Measurements from ENCODE around the gene RASL12.
A peak's percentile ranks its signal among the peaks of the same experiment; 100 is the strongest.
"Not testable (repeated sequence)": the region's sequence is repeated elsewhere in the genome, so short reads cannot be mapped to it uniquely, and the experiment has no call there.

RASL12 gene

GRCh38 chr15:65020419-65020818, 47.4 kb downstream of the RASL12 start:
- H3K4me3 ChIP-seq (replicated peaks; ENCODE audit: insufficient read depth, low read length) = no peak overlapping the region
- TF ChIP-seq REST (IDR thresholded peaks at IDR 0.05; ENCODE audit: insufficient replicate concordance, low read depth) (no peak), POLR2AphosphoS5 (IDR thresholded peaks at IDR 0.05; ENCODE audit: low read depth) (no peak), GABPA (IDR thresholded peaks at IDR 0.05; ENCODE audit: low read depth) (no peak), SPI1 (IDR thresholded peaks at IDR 0.05; ENCODE audit: borderline replicate concordance, low read depth) (no peak)
- TF ChIP-seq, protein P1, sequence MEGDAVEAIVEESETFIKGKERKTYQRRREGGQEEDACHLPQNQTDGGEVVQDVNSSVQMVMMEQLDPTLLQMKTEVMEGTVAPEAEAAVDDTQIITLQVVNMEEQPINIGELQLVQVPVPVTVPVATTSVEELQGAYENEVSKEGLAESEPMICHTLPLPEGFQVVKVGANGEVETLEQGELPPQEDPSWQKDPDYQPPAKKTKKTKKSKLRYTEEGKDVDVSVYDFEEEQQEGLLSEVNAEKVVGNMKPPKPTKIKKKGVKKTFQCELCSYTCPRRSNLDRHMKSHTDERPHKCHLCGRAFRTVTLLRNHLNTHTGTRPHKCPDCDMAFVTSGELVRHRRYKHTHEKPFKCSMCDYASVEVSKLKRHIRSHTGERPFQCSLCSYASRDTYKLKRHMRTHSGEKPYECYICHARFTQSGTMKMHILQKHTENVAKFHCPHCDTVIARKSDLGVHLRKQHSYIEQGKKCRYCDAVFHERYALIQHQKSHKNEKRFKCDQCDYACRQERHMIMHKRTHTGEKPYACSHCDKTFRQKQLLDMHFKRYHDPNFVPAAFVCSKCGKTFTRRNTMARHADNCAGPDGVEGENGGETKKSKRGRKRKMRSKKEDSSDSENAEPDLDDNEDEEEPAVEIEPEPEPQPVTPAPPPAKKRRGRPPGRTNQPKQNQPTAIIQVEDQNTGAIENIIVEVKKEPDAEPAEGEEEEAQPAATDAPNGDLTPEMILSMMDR (IDR thresholded peaks at IDR 0.05; ENCODE audit: insufficient read depth, low read length) = no peak
- no peak for DNase-seq (ENCODE audit: low read depth in 1 of 2, low spot score in 1 of 2)
- H3K27me3 ChIP-seq (ENCODE audit: insufficient read depth, poor library complexity, severe bottlenecking) = no peaks in the 10 kb centered on the region
- H3K27ac ChIP-seq (replicated peaks) = no peak overlapping the region

DNA sequence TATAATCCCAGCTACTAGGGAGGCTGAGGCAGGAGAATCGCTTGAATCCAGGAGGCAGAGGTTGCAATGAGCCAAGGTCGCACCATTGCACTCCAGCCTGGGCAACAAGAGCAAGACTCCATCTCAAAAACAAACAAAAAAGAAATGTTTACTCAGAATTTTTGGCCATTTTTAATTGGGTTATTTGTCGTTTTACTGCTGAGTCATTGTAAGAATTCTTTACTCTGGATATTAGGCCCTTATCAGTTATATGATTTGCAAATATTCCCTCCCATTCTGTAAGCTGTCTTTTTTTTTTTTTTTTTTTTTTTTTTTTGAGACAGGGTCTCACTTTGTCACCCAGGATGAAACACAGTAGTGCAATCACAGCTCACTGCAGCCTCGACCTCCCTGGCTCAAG, 56.6 kb downstream of the RASL12 start:
- not testable (repeated sequence) for H3K27me3 ChIP-seq (ENCODE audit: insufficient read depth, poor library complexity, severe bottlenecking); H3K4me3 ChIP-seq (replicated peaks; ENCODE audit: insufficient read depth, low read length); DNase-seq (ENCODE audit: low read depth in 1 of 2, low spot score in 1 of 2); H3K27ac ChIP-seq (replicated peaks)

DNA sequence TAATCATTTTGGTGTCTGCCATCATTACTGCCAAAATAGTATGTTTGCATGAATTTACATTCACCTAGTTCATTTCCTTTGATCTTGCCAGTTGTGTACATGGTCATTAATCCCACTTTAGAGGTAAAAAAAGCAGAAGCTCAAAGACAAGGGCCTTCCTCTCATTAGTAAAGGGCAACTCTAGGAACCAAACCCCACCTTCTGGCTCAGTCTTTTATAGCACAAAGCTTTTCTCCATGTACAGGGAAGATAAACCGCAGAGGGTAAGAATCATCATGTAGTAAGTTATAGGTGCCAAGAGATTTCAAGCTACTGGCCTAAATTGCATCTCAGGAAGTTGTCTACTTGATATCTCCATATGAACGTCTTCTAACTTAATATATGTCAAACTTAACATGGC, 58.8 kb downstream of the RASL12 start:
- no peaks in the 10 kb centered on the region for H3K27me3 ChIP-seq (ENCODE audit: insufficient read depth, poor library complexity, severe bottlenecking)
- DNase-seq (ENCODE audit: low read depth in 1 of 2, low spot score in 1 of 2) = peak in 1 of 2 experiments; percentile 36
- H3K4me3 ChIP-seq (replicated peaks; ENCODE audit: insufficient read depth, low read length) = no peak overlapping the region
- no peak overlapping the region for H3K27ac ChIP-seq (replicated peaks)
- TF ChIP-seq REST (IDR thresholded peaks at IDR 0.05; ENCODE audit: insufficient replicate concordance, low read depth) (no peak), SPI1 (IDR thresholded peaks at IDR 0.05; ENCODE audit: borderline replicate concordance, low read depth) (peak; percentile 24; the same call in 1 of the 2 replicates)

- Histone ChIP-seq H3K27ac (replicated peaks) (no peak overlapping the region), H3K27me3 (ENCODE audit: insufficient read depth, poor library complexity, severe bottlenecking) (no peaks in the 10 kb centered on the region), H3K4me3 (replicated peaks; ENCODE audit: insufficient read depth, low read length) (no peak overlapping the region)
- no peak for DNase-seq (ENCODE audit: low read depth in 1 of 2, low spot score in 1 of 2)
- TF ChIP-seq SPI1 (IDR thresholded peaks at IDR 0.05; ENCODE audit: borderline replicate concordance, low read depth) (no peak), POLR2AphosphoS5 (IDR thresholded peaks at IDR 0.05; ENCODE audit: low read depth) (no peak), GABPA (IDR thresholded peaks at IDR 0.05; ENCODE audit: low read depth) (no peak), REST (IDR thresholded peaks at IDR 0.05; ENCODE audit: insufficient replicate concordance, low read depth) (no peak)
- TF ChIP-seq, protein P1 (IDR thresholded peaks at IDR 0.05; ENCODE audit: insufficient read depth, low read length) = no peak
These were observed 60.9 kb downstream of the RASL12 start for GRCh38 chr15:65006876-65007275.
